HEK293 (cell line): Measurements from ENCODE around the gene SGMS1.

Experiments used
- GLIS1 ChIP-seq: fragments of 450-650 bp; formaldehyde crosslinking; IDR thresholded peaks from 2 replicates; pipeline ENCODE4 v1.5.1; 2016; ENCODE audit warnings: missing biosample characterization, missing genetic modification characterization
- GLIS2 ChIP-seq: fragments of 450-650 bp; formaldehyde crosslinking; IDR thresholded peaks from 2 replicates; pipeline ENCODE4 v1.5.1; 2016; ENCODE audit warnings: missing biosample characterization, missing genetic modification characterization
- HOXC10 ChIP-seq: sonication (generic); formaldehyde crosslinking; IDR thresholded peaks from 2 replicates; pipeline ENCODE4 v1.8.1; 2023; ENCODE audit warnings: mild to moderate bottlenecking, missing genetic modification reagents
- IKZF3 ChIP-seq: fragments of 450-650 bp; IDR thresholded peaks from 2 replicates; pipeline ENCODE4 v1.5.0; 2018; ENCODE audit warnings: missing biosample characterization, mild to moderate bottlenecking, missing genetic modification characterization, moderate library complexity
- KLF1 ChIP-seq: fragments of 450-650 bp; formaldehyde crosslinking; IDR thresholded peaks from 2 replicates; pipeline ENCODE4 v1.5.1; 2016; ENCODE audit warnings: missing biosample characterization, missing genetic modification characterization
- KLF16 ChIP-seq: fragments of 450-650 bp; formaldehyde crosslinking; IDR thresholded peaks from 2 replicates; pipeline ENCODE4 v1.5.1; 2017; ENCODE audit warnings: missing biosample characterization, missing genetic modification characterization
- KLF7 ChIP-seq: fragments of 450-650 bp; formaldehyde crosslinking; IDR thresholded peaks from 2 replicates; pipeline ENCODE4 v1.5.1; 2016; ENCODE audit warnings: missing biosample characterization, missing genetic modification characterization, borderline replicate concordance
- KLF9 ChIP-seq: fragments of 450-650 bp; formaldehyde crosslinking; IDR thresholded peaks from 2 replicates; pipeline ENCODE4 v1.5.1; 2016; ENCODE audit warnings: missing biosample characterization, missing genetic modification characterization, low read depth
- PRDM1 ChIP-seq: fragments of 450-650 bp; formaldehyde crosslinking; IDR thresholded peaks from 2 replicates; pipeline ENCODE4; 2016; ENCODE audit warnings: missing biosample characterization, missing genetic modification characterization
- PRDM10 ChIP-seq: fragments of 450-650 bp; formaldehyde crosslinking; IDR thresholded peaks from 2 replicates; pipeline ENCODE4 v1.5.1; 2016; ENCODE audit warnings: missing biosample characterization, missing genetic modification characterization
- SCRT2 ChIP-seq: fragments of 450-650 bp; formaldehyde crosslinking; IDR thresholded peaks from 2 replicates; pipeline ENCODE4 v1.5.1; 2016; ENCODE audit warnings: missing biosample characterization, missing genetic modification characterization
- SP2 ChIP-seq: fragments of 450-650 bp; formaldehyde crosslinking; IDR thresholded peaks from 2 replicates; pipeline ENCODE4 v1.5.1; 2016; ENCODE audit warnings: missing biosample characterization, missing genetic modification characterization
- ZFP3 ChIP-seq: fragments of 450-650 bp; formaldehyde crosslinking; IDR thresholded peaks from 2 replicates; pipeline ENCODE4 v1.5.1; 2016; ENCODE audit warnings: low read depth, missing biosample characterization, missing genetic modification characterization
- ZNF10 ChIP-seq: fragments of 450-650 bp; formaldehyde crosslinking; IDR thresholded peaks from 2 replicates; pipeline ENCODE4 v1.5.1; 2017; ENCODE audit warnings: missing biosample characterization, missing genetic modification characterization
- ZNF239 ChIP-seq: fragments of 450-650 bp; formaldehyde crosslinking; IDR thresholded peaks from 2 replicates; pipeline ENCODE4 v1.5.1; 2016; ENCODE audit warnings: missing biosample characterization, missing genetic modification characterization
- ZNF335 ChIP-seq: fragments of 450-650 bp; formaldehyde crosslinking; conservative IDR thresholded peaks from 2 replicates; pipeline ENCODE4 v1.5.1; 2016; ENCODE audit warnings: missing biosample characterization, missing genetic modification characterization
- ZNF341 ChIP-seq: fragments of 450-650 bp; formaldehyde crosslinking; IDR thresholded peaks from 2 replicates; pipeline ENCODE4; 2016; ENCODE audit warnings: low read depth, missing biosample characterization, missing genetic modification characterization
- ZNF37A ChIP-seq: fragments of 450-650 bp; IDR thresholded peaks from 2 replicates; pipeline ENCODE4 v1.5.1; 2018; ENCODE audit warnings: missing biosample characterization, missing genetic modification characterization
- ZNF394 ChIP-seq: fragments of 450-650 bp; formaldehyde crosslinking; IDR thresholded peaks from 2 replicates; pipeline ENCODE4 v1.5.1; 2016; ENCODE audit warnings: missing biosample characterization, missing genetic modification characterization, mild to moderate bottlenecking, moderate library complexity, borderline replicate concordance
- ZNF558 ChIP-seq: fragments of 450-650 bp; formaldehyde crosslinking; IDR thresholded peaks from 2 replicates; pipeline ENCODE4 v1.5.1; 2016; ENCODE audit warnings: missing biosample characterization, missing genetic modification characterization
- ZNF560 ChIP-seq: fragments of 450-650 bp; formaldehyde crosslinking; IDR thresholded peaks from 2 replicates; pipeline ENCODE4 v1.5.1; 2017; ENCODE audit warnings: missing biosample characterization, missing genetic modification characterization, borderline replicate concordance
- ZNF561 ChIP-seq: fragments of 450-650 bp; IDR thresholded peaks from 2 replicates; pipeline ENCODE4 v1.5.1; 2018; ENCODE audit warnings: missing biosample characterization, missing genetic modification characterization, borderline replicate concordance
- ZNF600 ChIP-seq: fragments of 450-650 bp; formaldehyde crosslinking; IDR thresholded peaks from 2 replicates; pipeline ENCODE4 v1.5.1; 2016; ENCODE audit warnings: missing biosample characterization, missing genetic modification characterization
- ZNF626 ChIP-seq: fragments of 450-650 bp; sonication (Bioruptor Pico); formaldehyde crosslinking; IDR thresholded peaks from 2 replicates; pipeline ENCODE4 v1.5.1; 2018; ENCODE audit warnings: missing biosample characterization, missing genetic modification characterization, inconsistent platforms
- ZNF629 ChIP-seq: fragments of 450-650 bp; formaldehyde crosslinking; IDR thresholded peaks from 2 replicates; pipeline ENCODE4 v1.5.1; 2017; ENCODE audit warnings: missing biosample characterization, missing genetic modification characterization
- ZNF830 ChIP-seq: fragments of 450-650 bp; IDR thresholded peaks from 2 replicates; pipeline ENCODE4 v1.5.0; 2018; ENCODE audit warnings: missing biosample characterization, missing genetic modification characterization, low read depth, mild to moderate bottlenecking, moderate library complexity
- ZNF837 ChIP-seq: fragments of 450-650 bp; formaldehyde crosslinking; IDR thresholded peaks from 2 replicates; pipeline ENCODE4 v1.5.1; 2016; ENCODE audit warnings: missing biosample characterization, missing genetic modification characterization
- TF ChIP-seq, protein P1 (sequence below): fragments of 450-650 bp; formaldehyde crosslinking; optimal IDR thresholded peaks from 2 replicates; pipeline ENCODE3; 2016; ENCODE audit warnings: missing biosample characterization, mild to moderate bottlenecking, missing genetic modification characterization

SGMS1 gene

GRCh38 chr10:50417886-50418830 is 205.6 kb downstream of the SGMS1 start (continued):
- TF ChIP-seq KLF7 (tag by site-specific recombination) (peak; percentile 83; the same call in 1 of the 2 replicates), PRDM1 (tag by site-specific recombination) (peak; percentile 71), KLF16 (tag by site-specific recombination) (no peak), ZNF37A (tag by site-specific recombination) (no peak), IKZF3 (tag by site-specific recombination) (0 out of 2 replicates have a peak, but pooled peaks have one; percentile 17), ZNF558 (tag by site-specific recombination) (no peak), PRDM10 (tag by site-specific recombination) (peak; percentile 90), ZNF600 (tag by site-specific recombination) (peak; percentile 57), ZNF394 (no peak), ZNF561 (tag by site-specific recombination) (peak; percentile 80; the same call in 1 of the 2 replicates), ZNF341 (peak; percentile 24; the same call in 1 of the 2 replicates), ZNF335 (tag by site-specific recombination) (peak; percentile 90), ZNF10 (tag by site-specific recombination) (peak; percentile 16; the same call in 1 of the 2 replicates), ZNF629 (tag by site-specific recombination) (0 out of 2 replicates have a peak, but pooled peaks have one; percentile 17), SP2 (tag by site-specific recombination) (peak; percentile 69), GLIS2 (peak; percentile 55), SCRT2 (tag by site-specific recombination) (no peak), KLF1 (peak; percentile 82), ZNF830 (tag by site-specific recombination) (no peak), KLF9 (peak; percentile 75; the same call in 1 of the 2 replicates), ZNF837 (no peak), HOXC10 (no peak), ZNF626 (no peak), ZNF560 (tag by site-specific recombination) (no peak), ZFP3 (no peak), ZNF239 (no peak), GLIS1 (peak; percentile 69)
- TF ChIP-seq, protein P1, sequence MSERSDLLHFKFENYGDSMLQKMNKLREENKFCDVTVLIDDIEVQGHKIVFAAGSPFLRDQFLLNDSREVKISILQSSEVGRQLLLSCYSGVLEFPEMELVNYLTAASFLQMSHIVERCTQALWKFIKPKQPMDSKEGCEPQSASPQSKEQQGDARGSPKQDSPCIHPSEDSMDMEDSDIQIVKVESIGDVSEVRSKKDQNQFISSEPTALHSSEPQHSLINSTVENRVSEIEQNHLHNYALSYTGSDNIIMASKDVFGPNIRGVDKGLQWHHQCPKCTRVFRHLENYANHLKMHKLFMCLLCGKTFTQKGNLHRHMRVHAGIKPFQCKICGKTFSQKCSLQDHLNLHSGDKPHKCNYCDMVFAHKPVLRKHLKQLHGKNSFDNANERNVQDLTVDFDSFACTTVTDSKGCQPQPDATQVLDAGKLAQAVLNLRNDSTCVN (tag by site-specific recombination): peak; percentile 74
